IPS-20b (cell line): ENCODE measurements around the gene FBXL17.
"Not testable (repeated sequence)": the region's sequence is repeated elsewhere in the genome, so short reads cannot be mapped to it uniquely, and the experiment has no call there.

Source experiments
- H3K27ac ChIP-seq: one replicate; pipeline ENCODE4 v1.5.1; 2013; ENCODE audit warnings: low read length
- H3K27me3 ChIP-seq: 2 replicates; pipeline ENCODE4 v1.6.1; 2013; ENCODE audit warnings: mild to moderate bottlenecking, low read length, inconsistent platforms; ENCODE audit not compliant: insufficient read depth
- H3K36me3 ChIP-seq: 2 replicates; pipeline ENCODE4 v1.6.1; 2013; ENCODE audit warnings: low read depth, mild to moderate bottlenecking, inconsistent platforms, low read length, moderate library complexity; ENCODE audit not compliant: insufficient read depth
- H3K4me1 ChIP-seq: 2 replicates; pipeline ENCODE4 v1.6.1; 2013; ENCODE audit warnings: mild to moderate bottlenecking, control low read depth, inconsistent platforms, low read length, moderate library complexity; ENCODE audit not compliant: insufficient read depth
- H3K4me3 ChIP-seq: 2 replicates; pipeline ENCODE4 v1.5.1; 2013; ENCODE audit warnings: mild to moderate bottlenecking, low read length, inconsistent platforms
- H3K9ac ChIP-seq: 2 replicates; pipeline ENCODE4 v1.6.1; 2013; ENCODE audit warnings: low read depth, mild to moderate bottlenecking, inconsistent platforms, low read length, moderate library complexity
- H3K9me3 ChIP-seq: 2 replicates; pipeline ENCODE4 v1.6.1; 2013; ENCODE audit warnings: mild to moderate bottlenecking, low read depth, low read length, inconsistent platforms; ENCODE audit not compliant: insufficient read depth

The FBXL17 gene

GRCh38 chr5:108295578-108296368, 86.1 kb downstream of the FBXL17 start:
- H3K4me3 ChIP-seq: no peak overlapping the region
- H3K9me3 ChIP-seq: no peaks in the 10 kb centered on the region
- H3K9ac ChIP-seq: no peak overlapping the region

DNA sequence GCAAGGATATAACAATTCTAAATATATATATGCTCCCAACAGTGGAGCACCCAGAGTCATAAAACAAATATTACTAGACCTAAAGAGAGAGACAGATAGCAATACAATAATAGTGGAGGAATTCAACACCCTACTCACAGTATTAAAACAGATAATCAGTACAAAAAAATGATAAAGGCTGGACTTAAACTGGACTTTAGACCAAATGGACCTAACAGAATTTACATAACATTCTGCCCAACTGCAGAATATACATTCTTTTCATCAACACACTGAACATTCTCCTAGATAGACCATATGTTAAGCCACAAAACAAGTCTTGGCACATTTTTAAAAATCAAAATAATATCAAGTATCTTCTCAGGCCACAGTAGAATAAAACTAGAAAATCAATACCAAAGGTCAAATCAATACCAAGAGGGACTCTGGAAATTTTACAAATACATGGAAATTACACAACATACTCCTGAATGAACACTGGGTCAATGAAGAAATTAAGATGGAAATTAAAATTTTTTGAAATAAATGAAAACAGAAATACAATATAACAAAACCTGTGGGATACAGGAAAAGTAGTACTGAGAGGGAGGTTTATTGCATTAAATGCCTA, 100.8 kb downstream of the FBXL17 start:
- H3K4me1 ChIP-seq: no peaks in the 10 kb centered on the region
- no peaks in the 10 kb centered on the region for H3K27me3 ChIP-seq
- no peaks in the 10 kb centered on the region for H3K36me3 ChIP-seq
- H3K4me3 ChIP-seq: no peak overlapping the region
- H3K9ac ChIP-seq: no peak overlapping the region
- no peaks in the 10 kb centered on the region for H3K9me3 ChIP-seq
- no peak overlapping the region for H3K27ac ChIP-seq

More at GRCh38 chr5:108295578-108296368, 86.1 kb downstream of the FBXL17 start:
- H3K27ac ChIP-seq: no peak overlapping the region
- no peaks in the 10 kb centered on the region; the same call in 1 of the 2 replicates for H3K4me1 ChIP-seq
- H3K27me3 ChIP-seq: no peaks in the 10 kb centered on the region
- H3K36me3 ChIP-seq: no peaks in the 10 kb centered on the region

- H3K36me3 ChIP-seq: no peaks in the 10 kb centered on the region
- no peaks in the 10 kb centered on the region for H3K4me1 ChIP-seq
- H3K9me3 ChIP-seq: no peaks in the 10 kb centered on the region
- no peaks in the 10 kb centered on the region for H3K27me3 ChIP-seq
- H3K4me3 ChIP-seq: no peak overlapping the region
- no peak overlapping the region for H3K9ac ChIP-seq
- no peak overlapping the region for H3K27ac ChIP-seq
These were observed 101.7 kb downstream of the FBXL17 start for GRCh38 chr5:108280248-108280647.

DNA sequence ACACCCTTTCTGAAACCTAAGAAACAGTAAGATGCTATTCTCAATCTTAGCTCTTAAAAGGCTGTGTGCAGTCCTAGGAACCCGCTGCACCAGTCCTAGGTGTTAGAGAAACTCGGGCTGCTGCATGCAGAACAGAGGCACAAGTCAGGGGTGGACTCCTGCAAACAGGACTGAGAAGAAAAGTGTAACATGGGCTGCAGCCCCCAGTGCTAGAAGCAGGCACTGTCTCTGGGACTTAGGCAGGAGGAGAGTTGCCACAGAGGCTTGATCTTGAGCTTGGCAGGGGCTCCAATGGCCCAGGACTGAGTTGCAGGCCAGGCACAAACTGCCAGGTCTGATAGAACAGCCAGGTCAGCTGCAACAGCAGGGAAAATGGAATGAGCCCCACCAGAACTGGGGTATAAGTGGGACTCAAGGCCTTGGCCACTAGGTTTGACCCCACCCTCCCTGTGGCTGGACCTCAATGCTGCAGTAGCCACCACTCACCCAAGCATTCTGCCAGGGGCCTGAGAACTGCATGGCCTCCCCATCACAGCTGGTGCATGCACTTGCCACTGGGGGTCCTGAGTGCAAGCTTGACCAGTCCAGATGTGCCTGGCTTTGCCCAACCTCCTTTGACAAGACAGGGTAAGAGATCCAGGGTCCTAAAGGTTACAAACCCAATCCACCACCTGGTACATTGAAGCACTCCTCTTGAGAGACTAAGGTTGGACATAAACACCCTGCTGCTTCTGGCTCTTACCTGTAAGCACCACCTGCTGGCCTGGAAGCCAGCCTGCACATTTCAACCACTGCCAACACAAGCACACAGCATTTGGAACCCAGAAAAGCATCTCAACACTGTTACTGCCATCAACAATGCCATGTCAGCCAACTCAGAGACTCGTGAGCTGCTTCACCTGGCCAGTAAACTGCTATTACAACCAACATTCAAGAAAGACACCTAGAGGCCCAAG, 103.3 kb downstream of the FBXL17 start:
- no peaks in the 10 kb centered on the region for H3K36me3 ChIP-seq
- H3K9me3 ChIP-seq: no peaks in the 10 kb centered on the region
- no peaks in the 10 kb centered on the region for H3K27me3 ChIP-seq
- H3K27ac ChIP-seq: no peak overlapping the region
- no peaks in the 10 kb centered on the region for H3K4me1 ChIP-seq
- H3K9ac ChIP-seq: no peak overlapping the region
- H3K4me3 ChIP-seq: no peak overlapping the region

DNA sequence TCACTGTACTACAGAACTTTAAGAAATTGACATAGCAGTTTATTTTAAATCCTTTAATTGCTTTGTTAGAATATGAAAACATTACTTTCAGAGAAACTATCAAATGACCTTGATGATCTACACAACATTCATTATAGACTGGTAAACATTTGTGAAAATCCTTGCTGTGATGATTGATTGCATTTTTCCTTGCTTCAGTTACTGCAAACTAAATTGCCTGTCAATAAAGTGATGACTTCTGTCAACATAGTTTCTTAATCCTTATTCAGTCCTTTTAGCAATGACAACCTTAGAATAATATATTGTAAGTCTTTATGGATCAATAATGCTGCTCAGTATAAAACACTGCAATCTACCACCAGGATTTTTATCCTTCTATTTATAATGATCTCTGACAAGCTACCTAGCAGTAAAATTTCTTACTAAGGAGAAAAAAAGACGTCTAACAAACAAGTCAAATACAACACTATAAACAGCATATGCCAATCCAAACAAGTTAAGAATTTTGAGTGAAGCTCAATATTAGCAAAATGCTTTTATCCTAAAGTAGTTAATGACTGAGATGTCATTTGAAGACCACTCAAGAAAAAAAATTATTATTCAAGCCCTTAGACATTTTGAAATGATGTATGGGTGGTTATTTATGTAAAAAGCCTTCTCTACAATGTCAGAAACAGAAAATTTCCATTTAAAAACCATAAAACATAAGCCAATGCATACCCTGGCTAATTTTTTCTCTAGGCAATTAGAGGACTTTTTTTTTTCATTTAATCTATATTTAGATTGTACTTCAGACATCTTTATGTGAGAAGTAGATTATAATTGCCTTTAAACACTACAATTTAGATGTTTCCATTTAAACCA, 105.5 kb downstream of the FBXL17 start:
- H3K4me1 ChIP-seq: no peaks in the 10 kb centered on the region
- no peak overlapping the region for H3K4me3 ChIP-seq
- H3K27me3 ChIP-seq: no peaks in the 10 kb centered on the region
- no peaks in the 10 kb centered on the region for H3K36me3 ChIP-seq
- H3K9ac ChIP-seq: no peak overlapping the region
- no peaks in the 10 kb centered on the region for H3K9me3 ChIP-seq
- no peak overlapping the region for H3K27ac ChIP-seq

- H3K4me3 ChIP-seq, H3K27ac ChIP-seq, H3K27me3 ChIP-seq, H3K4me1 ChIP-seq, H3K9me3 ChIP-seq, H3K36me3 ChIP-seq, H3K9ac ChIP-seq: not testable (repeated sequence)
These were observed 107.8 kb downstream of the FBXL17 start for GRCh38 chr5:108274080-108274479.

DNA sequence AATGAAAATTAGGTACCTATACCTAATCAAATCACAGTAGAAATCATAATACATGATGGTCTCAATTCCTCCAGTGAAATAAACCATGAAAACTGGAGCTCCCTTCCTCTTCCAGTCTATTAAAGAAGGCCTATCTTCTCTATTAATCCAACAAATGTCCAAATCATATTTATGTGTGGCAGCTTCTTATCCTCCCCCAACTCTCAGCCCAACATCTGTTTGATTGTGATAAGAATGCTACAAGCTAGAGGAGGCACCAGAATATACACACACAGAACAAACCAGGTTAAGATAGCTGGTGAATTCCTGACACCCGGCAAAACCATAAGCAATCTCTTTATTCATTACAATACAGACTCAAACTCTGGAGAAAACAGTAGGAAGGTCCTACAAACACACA, 110.8 kb downstream of the FBXL17 start:
- Histone ChIP-seq H3K27ac (no peak overlapping the region), H3K9ac (no peak overlapping the region), H3K4me3 (no peak overlapping the region), H3K36me3 (no peaks in the 10 kb centered on the region), H3K4me1 (no peaks in the 10 kb centered on the region), H3K9me3 (no peaks in the 10 kb centered on the region), H3K27me3 (no peaks in the 10 kb centered on the region)

GRCh38 chr5:108266242-108266641, 115.7 kb downstream of the FBXL17 start:
- Histone ChIP-seq H3K4me1 (no peaks in the 10 kb centered on the region), H3K27ac (no peak overlapping the region), H3K4me3 (no peak overlapping the region), H3K9ac (no peak overlapping the region), H3K9me3 (no peaks in the 10 kb centered on the region), H3K36me3 (no peaks in the 10 kb centered on the region), H3K27me3 (no peaks in the 10 kb centered on the region)

DNA sequence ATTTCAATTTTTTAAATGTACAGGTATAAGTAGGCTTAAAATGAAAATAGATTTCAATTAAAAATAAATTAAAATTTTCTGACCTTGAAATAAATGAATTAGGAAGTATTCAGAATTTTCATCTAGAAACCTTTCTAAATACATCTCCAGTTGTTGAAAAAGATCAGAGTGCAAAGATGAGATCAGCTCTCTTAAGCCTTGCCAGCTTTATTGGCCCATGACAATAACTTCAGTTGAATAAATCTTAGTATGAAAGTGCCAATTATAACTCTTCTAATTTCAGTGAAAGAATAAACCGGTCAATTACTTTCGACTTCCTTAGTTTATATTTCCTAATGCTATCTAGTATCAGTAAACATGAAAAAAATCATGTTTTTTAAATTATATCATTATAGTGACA, 117.4 kb downstream of the FBXL17 start:
- no peak overlapping the region for H3K9ac ChIP-seq
- H3K27me3 ChIP-seq: no peaks in the 10 kb centered on the region
- H3K4me1 ChIP-seq: no peaks in the 10 kb centered on the region
- no peaks in the 10 kb centered on the region for H3K36me3 ChIP-seq
- H3K4me3 ChIP-seq: no peak overlapping the region
- H3K9me3 ChIP-seq: no peaks in the 10 kb centered on the region
- no peak overlapping the region for H3K27ac ChIP-seq

DNA sequence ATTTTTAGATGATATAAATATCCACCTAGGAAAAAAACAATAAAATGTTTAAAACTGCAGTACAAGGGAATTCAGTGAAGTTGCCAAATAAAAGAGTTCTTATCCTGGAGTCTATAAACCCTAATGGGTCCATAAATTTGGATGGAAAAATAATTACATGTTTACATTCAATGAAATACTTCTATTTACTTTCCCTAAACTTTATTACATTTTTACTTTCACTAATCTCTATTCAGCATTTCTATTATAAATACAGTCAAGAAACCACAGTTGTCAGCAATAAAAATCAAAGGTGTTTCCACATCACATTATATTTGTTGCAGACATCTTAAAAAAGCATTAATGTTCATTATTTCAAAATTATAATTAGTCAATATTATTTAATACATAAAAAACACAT, 118.6 kb downstream of the FBXL17 start:
- no peak overlapping the region for H3K27ac ChIP-seq
- H3K4me3 ChIP-seq: no peak overlapping the region
- no peaks in the 10 kb centered on the region for H3K27me3 ChIP-seq
- no peak overlapping the region for H3K9ac ChIP-seq
- H3K36me3 ChIP-seq: no peaks in the 10 kb centered on the region
- no peaks in the 10 kb centered on the region for H3K9me3 ChIP-seq
- no peaks in the 10 kb centered on the region for H3K4me1 ChIP-seq

DNA sequence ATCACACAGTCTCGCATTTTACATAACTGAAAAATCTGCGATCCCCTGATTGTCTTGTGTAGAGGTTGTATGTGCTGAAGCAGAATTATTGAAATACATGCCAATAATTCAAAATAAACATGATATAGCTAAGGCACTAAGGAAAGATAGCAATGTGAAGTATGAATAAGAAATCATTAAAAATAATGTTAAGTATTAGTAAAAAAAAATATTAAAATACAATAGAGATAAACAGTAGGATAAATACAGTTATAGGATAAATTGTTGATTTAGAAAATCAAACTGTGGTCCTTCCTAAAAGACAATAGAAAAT, 121.1 kb downstream of the FBXL17 start:
- Histone ChIP-seq H3K36me3 (no peaks in the 10 kb centered on the region), H3K27ac (no peak overlapping the region), H3K9me3 (no peaks in the 10 kb centered on the region), H3K27me3 (no peaks in the 10 kb centered on the region), H3K9ac (no peak overlapping the region), H3K4me1 (no peaks in the 10 kb centered on the region), H3K4me3 (no peak overlapping the region)
